IMR-90 (cell line): Measurements from ENCODE around the gene MS4A10. TPM values are rescaled to one million over a fixed set of nuclear protein-coding genes. Genes with fewer than 3 reads are reported as not detected.
"Not testable (repeated sequence)": the region's sequence is repeated elsewhere in the genome, so short reads cannot be mapped to it uniquely, and the experiment has no call there.

Source experiments
- ATAC-seq: fragments of 200-7000 bp; cut with Tn5 transposase; 2 replicates; pipeline ENCODE4 v1.9.1; 2020; ENCODE audit warnings: low read depth, mild to moderate bottlenecking, moderate library complexity
- BruUV-seq: library from RNA; stranded (reverse); fragments of 400-500 nt; replicated peaks from 2 replicates; lab custom pipeline; 2021; lab: Mats Ljungman, UMichigan
- CTCF ChIA-PET: fragments of 300-600 bp; formaldehyde crosslinking; extraction: SDS; loops from one replicate; lab custom pipeline; 2021; ENCODE audit warnings: antibody characterized with exemption; lab: Yijun Ruan, JAX
- POLR2A ChIA-PET: fragments of 300-600 bp; sonication (Branson Sonifier 250); formaldehyde crosslinking; loops from one replicate; lab custom pipeline; 2022; ENCODE audit warnings: antibody characterized with exemption; ENCODE audit not compliant: unreplicated experiment; lab: Charles Lee
- DNase-seq: peaks from one replicate; pipeline ENCODE4 v3.0.0; 2013
- H2AFZ ChIP-seq: replicated peaks from 2 replicates; pipeline ENCODE3; 2013; ENCODE audit warnings: low read length, mild to moderate bottlenecking; ENCODE audit not compliant: poor library complexity
- H2AK5ac ChIP-seq: 2 replicates; pipeline ENCODE4 v1.6.1; 2013; ENCODE audit warnings: low read depth, low read length, inconsistent platforms
- H2AK9ac ChIP-seq: replicated peaks from 2 replicates; pipeline ENCODE3; 2013; ENCODE audit warnings: mild to moderate bottlenecking, low read depth, low read length, moderate library complexity; ENCODE audit not compliant: poor library complexity
- H2BK120ac ChIP-seq: 2 replicates; pipeline ENCODE4 v1.6.1; 2013; ENCODE audit warnings: low read depth, low read length, inconsistent platforms
- H2BK15ac ChIP-seq: 3 replicates; pipeline ENCODE4 v1.6.1; 2013; ENCODE audit warnings: low read depth, low read length, inconsistent platforms
- H2BK20ac ChIP-seq: 2 replicates; pipeline ENCODE4 v1.6.1; 2013; ENCODE audit warnings: low read depth, mild to moderate bottlenecking, inconsistent platforms, low read length, moderate library complexity
- H2BK5ac ChIP-seq: 2 replicates; pipeline ENCODE4 v1.6.1; 2013; ENCODE audit warnings: mild to moderate bottlenecking, low read depth, low read length, inconsistent platforms; ENCODE audit not compliant: poor library complexity, severe bottlenecking
- H3K14ac ChIP-seq: replicated peaks from 2 replicates; pipeline ENCODE4 v1.6.1; 2013; ENCODE audit warnings: low read depth, low read length, inconsistent platforms
- H3K18ac ChIP-seq: 2 replicates; pipeline ENCODE4 v1.6.1; 2013; ENCODE audit warnings: low read depth, low read length, control low read depth
- H3K23ac ChIP-seq: 2 replicates; pipeline ENCODE4 v1.6.1; 2013; ENCODE audit warnings: low read depth, low read length, inconsistent platforms
- H3K27ac ChIP-seq: 2 replicates; pipeline ENCODE4 v1.5.1; 2013; ENCODE audit warnings: mild to moderate bottlenecking, control low read depth, low read length; ENCODE audit not compliant: insufficient read depth
- H3K27me3 ChIP-seq: 2 replicates; pipeline ENCODE4 v1.6.1; 2013; ENCODE audit warnings: low read length; ENCODE audit not compliant: control insufficient read depth, insufficient read depth
- H3K36me3 ChIP-seq: 2 replicates; pipeline ENCODE4 v1.6.1; 2013; ENCODE audit warnings: low read length, mixed read lengths; ENCODE audit not compliant: control insufficient read depth, insufficient read depth
- H3K4ac ChIP-seq: 2 replicates; pipeline ENCODE4 v1.6.1; 2013; ENCODE audit warnings: low read depth, low read length, inconsistent platforms
- H3K4me1 ChIP-seq: 2 replicates; pipeline ENCODE4 v1.6.1; 2013; ENCODE audit warnings: low read length, mixed read lengths; ENCODE audit not compliant: control insufficient read depth, insufficient read depth
- H3K4me2 ChIP-seq: 2 replicates; pipeline ENCODE4 v1.6.1; 2013; ENCODE audit warnings: low read depth, mild to moderate bottlenecking, control low read depth, low read length, moderate library complexity
- H3K4me3 ChIP-seq: 2 replicates; pipeline ENCODE4 v1.5.1; 2013; ENCODE audit warnings: low read depth, mild to moderate bottlenecking, control low read depth, low read length, moderate library complexity; ENCODE audit not compliant: insufficient read depth
- H3K56ac ChIP-seq: 2 replicates; pipeline ENCODE4 v1.6.1; 2013; ENCODE audit warnings: low read length, inconsistent platforms; ENCODE audit not compliant: insufficient read depth; ENCODE audit errors: extremely low read depth
- H3K79me1 ChIP-seq, 2 experiments: 2 replicates each; pipeline ENCODE4 v1.6.1; 2013; ENCODE audit warnings: low read length in 2 of 2, inconsistent platforms in 1 of 2, low read depth in 1 of 2
- H3K9ac ChIP-seq: 2 replicates; pipeline ENCODE4 v1.6.1; 2013; ENCODE audit warnings: low read depth, low read length, control low read depth
- H3K9me1 ChIP-seq: 2 replicates; pipeline ENCODE4 v1.6.1; 2013; ENCODE audit warnings: low read length, inconsistent platforms; ENCODE audit not compliant: insufficient read depth
- H3K9me3 ChIP-seq: 2 replicates; pipeline ENCODE4 v1.6.1; 2013; ENCODE audit warnings: low read length; ENCODE audit not compliant: control insufficient read depth, insufficient read depth
- H4K20me1 ChIP-seq: 2 replicates; pipeline ENCODE4 v1.6.1; 2013; ENCODE audit warnings: low read length, inconsistent platforms; ENCODE audit not compliant: insufficient read depth
- H4K5ac ChIP-seq: 2 replicates; pipeline ENCODE4 v1.6.1; 2013; ENCODE audit warnings: mild to moderate bottlenecking, low read depth, low read length, control low read depth
- H4K8ac ChIP-seq, 2 experiments: 2 replicates each; pipeline ENCODE4 v1.6.1; 2013; ENCODE audit warnings: low read depth in 2 of 2, low read length in 2 of 2, control low read depth in 1 of 2, inconsistent platforms in 1 of 2
- H4K91ac ChIP-seq: 2 replicates; pipeline ENCODE4 v1.6.1; 2013; ENCODE audit warnings: low read depth, low read length, inconsistent platforms; ENCODE audit not compliant: insufficient read depth
- WGBS, 2 experiments: methylation state at CpG; one replicate each; pipeline versions ENCODE4 v1.1.5 to v1.1.7; 2013; ENCODE audit warnings: missing lambda C conversion rate in 2 of 2; ENCODE audit not compliant: insufficient read length in 1 of 2; ENCODE audit errors: extremely low coverage in 2 of 2; 5-methylcytosine and 5-hydroxymethylcytosine counted together
- dilution Hi-C: fragments of 300-500 bp; cut with HindIII; formaldehyde crosslinking; loops from one replicate; pipeline ENCODE4 v1.14.3; 2018; ENCODE audit warnings: low sequenced_read_pairs; ENCODE audit not compliant: unreplicated experiment
- in situ Hi-C: fragments of 300-500 bp; cut with MboI; formaldehyde crosslinking; loops from 3 replicates; pipeline ENCODE4 v1.14.3; 2019; ENCODE audit warnings: low sequenced_read_pairs, inconsistent platforms, mixed read lengths
- intact Hi-C: fragments of 100-400 bp; cut with micrococcal nuclease; formaldehyde crosslinking; loops from 2 replicates; pipeline ENCODE4 v1.10.0; 2022
- polyA plus RNA-seq, 3 experiments: library from polyadenylated mRNA; depleted of rRNA; stranded (reverse); fragments of >200 nt; gene quantifications; 2 replicates each; pipeline ENCODE4 v1.2.3, GENCODE V29; 2012; ENCODE audit warnings: low replicate concordance in 1 of 3
- total RNA-seq: library from RNA; depleted of rRNA; stranded (reverse); fragments of >200 nt; gene quantifications from 2 replicates; pipeline ENCODE4 v1.2.3, GENCODE V29; 2012

The MS4A10 gene
- total and polyA plus RNA-seq, 2 of the 4 experiments (the other 2 are of a cell fraction): not detected

DNA sequence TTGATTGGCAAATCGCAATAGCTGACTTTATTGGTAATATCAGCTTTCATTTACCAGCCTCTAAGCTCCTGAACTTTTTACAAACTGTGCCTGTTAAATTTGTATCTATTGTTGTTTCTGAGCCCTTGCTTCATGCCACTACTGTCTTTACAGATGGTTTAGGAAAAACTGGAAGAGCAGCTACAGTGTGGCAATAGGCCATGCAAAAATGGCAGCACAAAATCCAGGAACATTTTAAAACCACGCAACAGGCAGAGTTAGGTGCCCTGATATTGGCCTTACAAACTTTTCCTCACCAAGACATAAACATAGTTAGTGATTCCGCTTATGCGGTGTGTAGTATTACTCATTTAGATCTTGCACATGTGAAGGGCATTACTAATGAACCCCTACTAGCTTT lies 26.5 kb upstream of the MS4A10 start:
- in situ Hi-C loops, DNase-seq, H2AK5ac ChIP-seq, H3K14ac ChIP-seq, POLR2A ChIA-PET, H4K5ac ChIP-seq, H2BK120ac ChIP-seq, H3K27ac ChIP-seq, H2BK15ac ChIP-seq, H3K36me3 ChIP-seq, H3K4ac ChIP-seq, H3K27me3 ChIP-seq, H3K4me1 ChIP-seq, H3K79me1 ChIP-seq, H3K9me3 ChIP-seq, H2BK5ac ChIP-seq, intact Hi-C loops, dilution Hi-C loops, H2AFZ ChIP-seq, H3K18ac ChIP-seq, H4K20me1 ChIP-seq, ATAC-seq, H3K9me1 ChIP-seq, H3K56ac ChIP-seq, CTCF ChIA-PET, H4K8ac ChIP-seq, H3K9ac ChIP-seq, H2BK20ac ChIP-seq, H4K91ac ChIP-seq, H2AK9ac ChIP-seq, H3K4me3 ChIP-seq, BruUV-seq, H3K4me2 ChIP-seq, H3K23ac ChIP-seq: not testable (repeated sequence)
- WGBS, 2 experiments: no CpG with 5 or more reads among the region's 4 CpGs

GRCh38 chr11:60759438-60760225 lies 25.5 kb upstream of the MS4A10 start:
- H3K56ac ChIP-seq, DNase-seq, H4K20me1 ChIP-seq, H3K9ac ChIP-seq, H3K27ac ChIP-seq, H2BK120ac ChIP-seq, CTCF ChIA-PET, H4K5ac ChIP-seq, dilution Hi-C loops, H3K79me1 ChIP-seq, POLR2A ChIA-PET, H3K4ac ChIP-seq, H3K36me3 ChIP-seq, H3K23ac ChIP-seq, BruUV-seq, H3K4me3 ChIP-seq, H3K4me1 ChIP-seq, H3K9me3 ChIP-seq, H2AK9ac ChIP-seq, H3K18ac ChIP-seq, H2BK15ac ChIP-seq, in situ Hi-C loops, H3K9me1 ChIP-seq, H2AK5ac ChIP-seq, H2BK5ac ChIP-seq, H2BK20ac ChIP-seq, H2AFZ ChIP-seq, H3K14ac ChIP-seq, ATAC-seq, H4K91ac ChIP-seq, H3K4me2 ChIP-seq, H4K8ac ChIP-seq, H3K27me3 ChIP-seq, intact Hi-C loops: not testable (repeated sequence)
- 41% methylated on average over 3 of the region's 22 CpGs; no CpG with 5 or more reads in 1 of the 2 experiments for WGBS, 2 experiments
